Measurements from ENCODE around the gene NCKIPSD. TPM values are rescaled to one million over a fixed set of nuclear protein-coding genes. Genes with fewer than 3 reads are reported as not detected.

Gene NCKIPSD
- total and polyA plus RNA-seq, 8 donors: 13.4 to 20.5 (median 16.3) TPM

DNA sequence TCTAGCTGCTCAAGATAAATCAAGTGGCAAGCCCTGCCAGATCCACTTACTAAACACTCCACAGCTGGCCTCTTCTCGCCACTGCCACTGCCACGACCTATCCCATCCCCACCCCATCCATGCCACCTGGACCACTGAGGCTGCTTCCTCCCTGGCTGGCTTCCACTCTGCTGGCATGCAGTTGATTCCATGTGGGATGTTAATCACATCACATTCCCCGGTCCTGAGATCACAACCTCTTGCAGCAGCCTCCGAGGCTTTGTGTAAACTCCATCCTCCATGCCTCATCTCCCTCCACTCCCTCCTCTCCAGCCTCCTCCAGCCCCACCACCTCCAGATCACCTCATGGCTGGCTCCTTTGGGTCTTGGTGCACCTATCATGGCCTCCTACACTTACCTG lies 7.7 kb downstream of the NCKIPSD start:
- Histone ChIP-seq H3K4me3 (no peak overlapping the region), H3K27ac (no peak overlapping the region), H3K9me3 (no peaks in the 10 kb centered on the region), H3K4me1 (no peaks in the 10 kb centered on the region), H3K36me3 (peaks cover 0 to 67% of the 10 kb centered on the region in 2 donors), H3K27me3 (no peaks in the 10 kb centered on the region)
- ATAC-seq (no peak), DNase-seq (no peak)
- intact Hi-C loops (cut with DNase I): no loop called here
- TF ChIP-seq, protein P1, sequence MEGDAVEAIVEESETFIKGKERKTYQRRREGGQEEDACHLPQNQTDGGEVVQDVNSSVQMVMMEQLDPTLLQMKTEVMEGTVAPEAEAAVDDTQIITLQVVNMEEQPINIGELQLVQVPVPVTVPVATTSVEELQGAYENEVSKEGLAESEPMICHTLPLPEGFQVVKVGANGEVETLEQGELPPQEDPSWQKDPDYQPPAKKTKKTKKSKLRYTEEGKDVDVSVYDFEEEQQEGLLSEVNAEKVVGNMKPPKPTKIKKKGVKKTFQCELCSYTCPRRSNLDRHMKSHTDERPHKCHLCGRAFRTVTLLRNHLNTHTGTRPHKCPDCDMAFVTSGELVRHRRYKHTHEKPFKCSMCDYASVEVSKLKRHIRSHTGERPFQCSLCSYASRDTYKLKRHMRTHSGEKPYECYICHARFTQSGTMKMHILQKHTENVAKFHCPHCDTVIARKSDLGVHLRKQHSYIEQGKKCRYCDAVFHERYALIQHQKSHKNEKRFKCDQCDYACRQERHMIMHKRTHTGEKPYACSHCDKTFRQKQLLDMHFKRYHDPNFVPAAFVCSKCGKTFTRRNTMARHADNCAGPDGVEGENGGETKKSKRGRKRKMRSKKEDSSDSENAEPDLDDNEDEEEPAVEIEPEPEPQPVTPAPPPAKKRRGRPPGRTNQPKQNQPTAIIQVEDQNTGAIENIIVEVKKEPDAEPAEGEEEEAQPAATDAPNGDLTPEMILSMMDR (IDR thresholded peaks at IDR 0.05): no peak

DNA sequence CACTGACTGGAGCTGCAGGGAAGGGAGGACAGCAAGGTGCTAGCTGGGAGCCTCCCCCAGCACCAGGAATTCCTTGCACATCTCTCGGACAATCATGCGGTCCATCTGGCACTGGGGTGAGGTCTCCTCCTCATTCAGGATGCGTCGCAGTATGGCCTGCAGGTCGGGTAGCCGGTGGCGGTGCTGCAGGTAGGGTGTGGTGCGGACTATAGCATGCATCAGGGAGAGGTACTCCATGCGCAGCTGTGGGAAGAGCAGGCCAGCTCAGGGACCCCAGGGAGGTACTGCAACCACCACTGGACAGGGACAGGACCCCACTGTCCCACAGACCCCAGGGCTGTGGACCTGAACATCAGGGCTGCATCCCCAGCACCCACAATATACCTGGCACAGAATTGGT lies 11.2 kb downstream of the NCKIPSD start:
- TF ChIP-seq, protein P1 (IDR thresholded peaks at IDR 0.05): no peak
- H3K27me3 ChIP-seq: no peaks in the 10 kb centered on the region
- peaks cover 0 to 47% of the 10 kb centered on the region in 2 donors for H3K36me3 ChIP-seq
- intact Hi-C loops (cut with DNase I): no loop called here
- H3K4me1 ChIP-seq: no peaks in the 10 kb centered on the region
- ATAC-seq (no peak), DNase-seq (peak in 1 of 4 donors; percentile 55)
- H3K9me3 ChIP-seq: no peaks in the 10 kb centered on the region
- no peak overlapping the region for H3K27ac ChIP-seq
- no peak overlapping the region for H3K4me3 ChIP-seq

DNA sequence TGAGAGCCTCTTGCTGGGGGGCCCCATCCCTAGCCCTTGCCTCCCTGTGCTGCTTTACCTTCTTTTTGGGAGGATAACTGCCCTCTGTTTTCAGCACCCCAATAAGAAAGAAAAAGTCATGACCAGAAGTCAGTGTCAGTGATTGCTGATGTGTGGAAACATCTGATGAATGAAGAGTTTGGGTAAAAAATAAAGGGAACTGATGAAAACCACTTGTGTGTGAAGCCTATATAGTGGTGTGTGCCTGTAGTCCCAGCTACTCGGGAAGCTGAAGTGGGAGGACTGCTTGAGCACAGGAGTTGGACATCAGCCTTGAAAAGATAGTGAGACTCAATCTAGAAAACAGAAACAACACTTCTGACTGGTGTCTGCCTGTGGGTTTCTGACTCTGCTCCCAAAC lies 13.2 kb downstream of the NCKIPSD start:
- H3K36me3 ChIP-seq: peaks cover 0 to 30% of the 10 kb centered on the region in 2 donors
- no peak overlapping the region for H3K27ac ChIP-seq
- no peak overlapping the region for H3K4me3 ChIP-seq
- H3K4me1 ChIP-seq: no peaks in the 10 kb centered on the region
- H3K27me3 ChIP-seq: no peaks in the 10 kb centered on the region
- DNase-seq (no peak), ATAC-seq (no peak)
- H3K9me3 ChIP-seq: no peaks in the 10 kb centered on the region
- TF ChIP-seq, protein P1 (IDR thresholded peaks at IDR 0.05): no peak
- intact Hi-C loops (cut with DNase I): no loop called here

DNA sequence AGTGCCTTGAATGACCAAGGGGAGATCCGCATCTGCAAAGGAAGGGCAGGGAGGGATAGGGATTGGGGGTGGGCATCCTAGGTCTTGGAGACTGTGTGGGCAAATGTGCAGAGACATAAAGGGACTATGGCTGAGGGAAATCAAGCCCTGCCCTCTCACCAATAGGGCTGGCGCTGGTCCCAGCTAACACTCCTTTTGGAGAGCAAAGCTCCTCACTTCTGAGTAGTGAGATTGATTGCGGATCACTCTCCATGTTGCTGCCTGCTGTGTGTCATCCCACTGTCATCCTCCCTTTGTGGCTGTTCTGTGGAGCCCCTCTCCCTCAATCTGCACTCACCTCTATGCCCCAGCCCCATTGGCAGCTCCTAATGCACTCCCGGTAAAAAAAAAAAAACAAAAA lies 20.8 kb downstream of the NCKIPSD start:
- intact Hi-C loops (cut with DNase I): no loop called here
- TF ChIP-seq, protein P1 (IDR thresholded peaks at IDR 0.05): no peak
- peak in 1 of 4 donors; percentile 4 for DNase-seq
- Histone ChIP-seq H3K9me3 (no peaks in the 10 kb centered on the region), H3K27me3 (peaks cover 17 to 43% of the 10 kb centered on the region in 2 donors), H3K4me1 (peaks cover 12 to 32% of the 10 kb centered on the region in 2 donors), H3K27ac (no peak overlapping the region), H3K4me3 (no peak overlapping the region), H3K36me3 (no peaks in the 10 kb centered on the region)
- no peak for ATAC-seq

DNA sequence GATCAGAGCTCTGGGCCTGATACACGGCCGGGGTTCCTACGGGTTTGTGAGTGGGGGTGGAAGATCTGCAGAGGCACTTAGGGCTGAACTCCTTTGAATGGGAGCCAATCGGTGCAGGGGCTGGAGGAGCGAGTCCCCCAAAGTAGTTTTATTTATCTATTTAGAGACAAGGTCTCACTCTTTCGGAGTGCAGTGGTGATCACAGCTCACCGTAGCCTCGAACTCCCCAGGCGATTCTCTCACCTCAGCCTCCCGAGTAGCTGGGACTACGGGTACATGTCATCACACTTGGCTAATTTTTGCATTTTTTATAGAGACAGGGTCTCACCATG lies 21.4 kb downstream of the NCKIPSD start:
- peaks cover 17 to 48% of the 10 kb centered on the region in 2 donors for H3K27me3 ChIP-seq
- intact Hi-C loops (cut with DNase I): no loop called here
- TF ChIP-seq, protein P1 (IDR thresholded peaks at IDR 0.05): no peak
- no peaks in the 10 kb centered on the region for H3K9me3 ChIP-seq
- H3K4me1 ChIP-seq: peaks cover 12 to 32% of the 10 kb centered on the region in 2 donors
- H3K4me3 ChIP-seq: peak overlapping the region in 1 of 2 donors; percentile 58
- DNase-seq (no peak), ATAC-seq (no peak)
- H3K36me3 ChIP-seq: no peaks in the 10 kb centered on the region
- H3K27ac ChIP-seq: no peak overlapping the region

All from left lung (tissue), 10 donors.